Measurements from ENCODE around the gene UGT1A8. TPM values are rescaled to one million over a fixed set of nuclear protein-coding genes. Genes with fewer than 3 reads are reported as not detected.

The UGT1A8 gene
- total RNA-seq, 1 experiment from 2014 or later: not detected

DNA sequence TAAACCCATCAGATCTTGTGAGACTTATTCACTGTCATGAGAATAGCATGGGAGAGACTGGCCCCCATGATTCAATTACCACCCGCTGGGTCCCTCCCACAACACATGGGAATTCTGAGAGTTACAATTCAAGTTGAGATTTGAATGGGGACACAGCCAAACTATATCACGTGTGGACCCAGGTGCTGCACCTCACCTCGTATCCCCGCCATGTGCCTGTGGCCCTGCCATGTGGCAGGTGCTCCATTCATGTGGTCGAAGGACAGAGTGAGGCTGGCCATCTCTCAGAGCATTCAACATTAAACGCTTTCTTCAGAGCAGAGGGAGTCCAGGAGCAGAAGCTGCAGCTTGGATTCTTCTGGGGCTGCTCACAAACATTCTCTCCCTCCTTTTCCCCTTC, 193.0 kb downstream of the UGT1A8 start:
- H3K36me3 Mint-ChIP-seq (ENCODE audit: insufficient read depth, unreplicated experiment): no peaks in the 10 kb centered on the region
- no peak overlapping the region for H3K4me3 Mint-ChIP-seq (ENCODE audit: low read depth, unreplicated experiment)
- BruUV-seq (replicated peaks): no TSS peak
- TF ChIP-seq, protein P1, sequence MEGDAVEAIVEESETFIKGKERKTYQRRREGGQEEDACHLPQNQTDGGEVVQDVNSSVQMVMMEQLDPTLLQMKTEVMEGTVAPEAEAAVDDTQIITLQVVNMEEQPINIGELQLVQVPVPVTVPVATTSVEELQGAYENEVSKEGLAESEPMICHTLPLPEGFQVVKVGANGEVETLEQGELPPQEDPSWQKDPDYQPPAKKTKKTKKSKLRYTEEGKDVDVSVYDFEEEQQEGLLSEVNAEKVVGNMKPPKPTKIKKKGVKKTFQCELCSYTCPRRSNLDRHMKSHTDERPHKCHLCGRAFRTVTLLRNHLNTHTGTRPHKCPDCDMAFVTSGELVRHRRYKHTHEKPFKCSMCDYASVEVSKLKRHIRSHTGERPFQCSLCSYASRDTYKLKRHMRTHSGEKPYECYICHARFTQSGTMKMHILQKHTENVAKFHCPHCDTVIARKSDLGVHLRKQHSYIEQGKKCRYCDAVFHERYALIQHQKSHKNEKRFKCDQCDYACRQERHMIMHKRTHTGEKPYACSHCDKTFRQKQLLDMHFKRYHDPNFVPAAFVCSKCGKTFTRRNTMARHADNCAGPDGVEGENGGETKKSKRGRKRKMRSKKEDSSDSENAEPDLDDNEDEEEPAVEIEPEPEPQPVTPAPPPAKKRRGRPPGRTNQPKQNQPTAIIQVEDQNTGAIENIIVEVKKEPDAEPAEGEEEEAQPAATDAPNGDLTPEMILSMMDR (IDR thresholded peaks at IDR 0.05; ENCODE audit: unreplicated experiment): no peak
- H3K4me1 Mint-ChIP-seq (ENCODE audit: low read depth, unreplicated experiment): no peaks in the 10 kb centered on the region
- CTCF ChIA-PET: no interaction called here
- no peaks in the 10 kb centered on the region for H3K9me3 Mint-ChIP-seq (ENCODE audit: low read depth, unreplicated experiment)
- intact Hi-C loops (cut with micrococcal nuclease; ENCODE audit: unreplicated experiment): no loop called here
- H3K27ac Mint-ChIP-seq (ENCODE audit: unreplicated experiment): no peak overlapping the region
- H3K27me3 Mint-ChIP-seq (ENCODE audit: unreplicated experiment): peaks cover 28% of the 10 kb centered on the region
- DNase-seq: no peak

GRCh38 chr2:233811087-233811486, 193.7 kb downstream of the UGT1A8 start:
- no peaks in the 10 kb centered on the region for H3K36me3 Mint-ChIP-seq (ENCODE audit: insufficient read depth, unreplicated experiment)
- peaks cover 28% of the 10 kb centered on the region for H3K27me3 Mint-ChIP-seq (ENCODE audit: unreplicated experiment)
- no peak for DNase-seq
- no peaks in the 10 kb centered on the region for H3K9me3 Mint-ChIP-seq (ENCODE audit: low read depth, unreplicated experiment)
- intact Hi-C loops (cut with micrococcal nuclease; ENCODE audit: unreplicated experiment): no loop called here
- H3K27ac Mint-ChIP-seq (ENCODE audit: unreplicated experiment): no peak overlapping the region
- no TSS peak for BruUV-seq (replicated peaks)
- no peak overlapping the region for H3K4me3 Mint-ChIP-seq (ENCODE audit: low read depth, unreplicated experiment)
- TF ChIP-seq, protein P1 (IDR thresholded peaks at IDR 0.05; ENCODE audit: unreplicated experiment): no peak
- no peaks in the 10 kb centered on the region for H3K4me1 Mint-ChIP-seq (ENCODE audit: low read depth, unreplicated experiment)
- CTCF ChIA-PET: no interaction called here

DNA sequence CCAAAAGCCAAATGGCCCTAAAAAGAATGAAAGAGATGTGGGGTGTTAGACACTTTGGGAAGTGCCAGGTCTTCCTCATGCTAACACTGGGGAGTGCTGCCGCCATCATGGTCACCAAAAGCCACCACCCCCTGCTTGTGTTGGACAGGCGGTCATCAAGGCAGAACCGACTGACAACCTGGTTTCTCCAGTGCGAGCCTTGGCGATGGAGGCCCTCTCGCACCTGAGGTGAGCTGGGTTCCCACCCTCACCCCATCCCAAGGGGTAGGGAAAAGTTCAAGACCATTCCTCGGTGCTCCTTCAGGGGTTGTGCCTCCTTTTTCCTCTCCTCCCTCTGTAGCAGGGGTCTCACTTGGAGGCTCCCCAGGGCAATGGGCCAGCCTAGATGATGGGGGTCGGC, 194.3 kb downstream of the UGT1A8 start:
- intact Hi-C loops (cut with micrococcal nuclease; ENCODE audit: unreplicated experiment): no loop called here
- H3K27me3 Mint-ChIP-seq (ENCODE audit: unreplicated experiment): peaks cover 28% of the 10 kb centered on the region
- no TSS peak for BruUV-seq (replicated peaks)
- H3K4me3 Mint-ChIP-seq (ENCODE audit: low read depth, unreplicated experiment): no peak overlapping the region
- no peaks in the 10 kb centered on the region for H3K36me3 Mint-ChIP-seq (ENCODE audit: insufficient read depth, unreplicated experiment)
- H3K27ac Mint-ChIP-seq (ENCODE audit: unreplicated experiment): no peak overlapping the region
- DNase-seq: no peak
- H3K4me1 Mint-ChIP-seq (ENCODE audit: low read depth, unreplicated experiment): no peaks in the 10 kb centered on the region
- TF ChIP-seq, protein P1 (IDR thresholded peaks at IDR 0.05; ENCODE audit: unreplicated experiment): no peak
- CTCF ChIA-PET: no interaction called here
- no peaks in the 10 kb centered on the region for H3K9me3 Mint-ChIP-seq (ENCODE audit: low read depth, unreplicated experiment)

- TF ChIP-seq, protein P1 (IDR thresholded peaks at IDR 0.05; ENCODE audit: unreplicated experiment): no peak
- Mint-ChIP-seq H3K9me3 (ENCODE audit: low read depth, unreplicated experiment) (no peaks in the 10 kb centered on the region), H3K27me3 (ENCODE audit: unreplicated experiment) (peaks cover 28% of the 10 kb centered on the region), H3K27ac (ENCODE audit: unreplicated experiment) (no peak overlapping the region), H3K36me3 (ENCODE audit: insufficient read depth, unreplicated experiment) (peaks cover 5% of the 10 kb centered on the region), H3K4me3 (ENCODE audit: low read depth, unreplicated experiment) (no peak overlapping the region), H3K4me1 (ENCODE audit: low read depth, unreplicated experiment) (no peaks in the 10 kb centered on the region)
- no TSS peak for BruUV-seq (replicated peaks)
- intact Hi-C loops (cut with micrococcal nuclease; ENCODE audit: unreplicated experiment): no loop called here
- CTCF ChIA-PET: no interaction called here
- no peak for DNase-seq
These were observed 196.0 kb downstream of the UGT1A8 start for GRCh38 chr2:233813236-233814055.
